Osteoblast (primary cell): ENCODE data around the gene LGALS12. TPM values are rescaled to one million over a fixed set of nuclear protein-coding genes. Genes with fewer than 3 reads are reported as not detected.

Experiments used
- DNase-seq: peaks from one replicate; pipeline ENCODE4 v3.0.0; 2011; ENCODE audit warnings: low spot score, mixed read lengths; ENCODE audit not compliant: insufficient read length; ENCODE audit errors: missing footprints
- H2AFZ ChIP-seq: 2 replicates; pipeline ENCODE4 v1.6.0; 2011; ENCODE audit warnings: mild to moderate bottlenecking, low read length
- H3K27ac ChIP-seq: 2 replicates; pipeline ENCODE4 v1.5.1; 2011; ENCODE audit warnings: mild to moderate bottlenecking, low read depth, low read length, moderate library complexity
- H3K27me3 ChIP-seq: 2 replicates; pipeline ENCODE4 v1.6.0; 2012; ENCODE audit warnings: mild to moderate bottlenecking, control low read depth, inconsistent platforms, low read length, moderate library complexity; ENCODE audit not compliant: insufficient read depth
- H3K36me3 ChIP-seq: 2 replicates; pipeline ENCODE4 v1.5.1; 2011; ENCODE audit warnings: mild to moderate bottlenecking, low read length, control low read depth, moderate library complexity; ENCODE audit not compliant: insufficient read depth
- H3K4me1 ChIP-seq: 2 replicates; pipeline ENCODE4 v1.5.1; 2011; ENCODE audit warnings: mild to moderate bottlenecking, low read length, control low read depth, moderate library complexity; ENCODE audit not compliant: insufficient read depth
- H3K4me2 ChIP-seq: 2 replicates; pipeline ENCODE4 v1.6.0; 2011; ENCODE audit warnings: mild to moderate bottlenecking, low read length; ENCODE audit not compliant: insufficient read depth
- H3K4me3 ChIP-seq: fragments of 200-600 bp; sonication (generic); 3 replicates; pipeline ENCODE4 v1.5.1; 2012; ENCODE audit warnings: mild to moderate bottlenecking, low read length, inconsistent platforms; ENCODE audit not compliant: insufficient read depth
- H3K79me2 ChIP-seq: 2 replicates; pipeline ENCODE4 v1.6.0; 2012; ENCODE audit warnings: mild to moderate bottlenecking, low read length, control low read depth, inconsistent platforms; ENCODE audit not compliant: insufficient read depth
- H3K9me3 ChIP-seq: 2 replicates; pipeline ENCODE4 v1.5.1; 2011; ENCODE audit warnings: low read depth, low read length, control low read depth
- H4K20me1 ChIP-seq: 2 replicates; pipeline ENCODE4 v1.6.0; 2012; ENCODE audit warnings: mild to moderate bottlenecking, low read length, control low read depth; ENCODE audit not compliant: insufficient read depth
- total RNA-seq: library from RNA; depleted of rRNA; stranded (reverse); fragments of >200 nt; gene quantifications from 2 replicates; pipeline ENCODE4 v1.2.3, GENCODE V29; 2012
- TF ChIP-seq, protein P1 (sequence below): IDR thresholded peaks from 2 replicates; pipeline ENCODE4 v1.5.1; 2011; ENCODE audit warnings: mild to moderate bottlenecking, low read depth, low read length, moderate library complexity; ENCODE audit errors: extremely low read depth

The LGALS12 gene
- total RNA-seq, 1 donor, result under 0.01 TPM

GRCh38 chr11:63491240-63491587 lies 14.7 kb upstream of the LGALS12 start:
- Histone ChIP-seq H3K4me2 (peak overlapping the region; percentile 85), H3K4me3 (peak overlapping the region; percentile 61), H3K27me3 (peaks cover 52% of the 10 kb centered on the region), H4K20me1 (no peaks in the 10 kb centered on the region), H3K4me1 (peaks cover 3% of the 10 kb centered on the region), H2AFZ (peak overlapping the region; percentile 56), H3K79me2 (no peaks in the 10 kb centered on the region), H3K27ac (no peak overlapping the region), H3K36me3 (no peaks in the 10 kb centered on the region), H3K9me3 (no peaks in the 10 kb centered on the region)
- no peak for DNase-seq
- TF ChIP-seq, protein P1, sequence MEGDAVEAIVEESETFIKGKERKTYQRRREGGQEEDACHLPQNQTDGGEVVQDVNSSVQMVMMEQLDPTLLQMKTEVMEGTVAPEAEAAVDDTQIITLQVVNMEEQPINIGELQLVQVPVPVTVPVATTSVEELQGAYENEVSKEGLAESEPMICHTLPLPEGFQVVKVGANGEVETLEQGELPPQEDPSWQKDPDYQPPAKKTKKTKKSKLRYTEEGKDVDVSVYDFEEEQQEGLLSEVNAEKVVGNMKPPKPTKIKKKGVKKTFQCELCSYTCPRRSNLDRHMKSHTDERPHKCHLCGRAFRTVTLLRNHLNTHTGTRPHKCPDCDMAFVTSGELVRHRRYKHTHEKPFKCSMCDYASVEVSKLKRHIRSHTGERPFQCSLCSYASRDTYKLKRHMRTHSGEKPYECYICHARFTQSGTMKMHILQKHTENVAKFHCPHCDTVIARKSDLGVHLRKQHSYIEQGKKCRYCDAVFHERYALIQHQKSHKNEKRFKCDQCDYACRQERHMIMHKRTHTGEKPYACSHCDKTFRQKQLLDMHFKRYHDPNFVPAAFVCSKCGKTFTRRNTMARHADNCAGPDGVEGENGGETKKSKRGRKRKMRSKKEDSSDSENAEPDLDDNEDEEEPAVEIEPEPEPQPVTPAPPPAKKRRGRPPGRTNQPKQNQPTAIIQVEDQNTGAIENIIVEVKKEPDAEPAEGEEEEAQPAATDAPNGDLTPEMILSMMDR, result no peak

GRCh38 chr11:63491636-63492372 lies 14.1 kb upstream of the LGALS12 start:
- no peak overlapping the region for H2AFZ ChIP-seq
- H3K79me2 ChIP-seq, result no peaks in the 10 kb centered on the region
- H4K20me1 ChIP-seq, result no peaks in the 10 kb centered on the region
- no peak for DNase-seq
- peaks cover 52% of the 10 kb centered on the region for H3K27me3 ChIP-seq
- no peaks in the 10 kb centered on the region for H3K9me3 ChIP-seq
- peak overlapping the region; percentile 85 for H3K4me2 ChIP-seq
- peak overlapping the region; percentile 61 for H3K4me3 ChIP-seq
- no peaks in the 10 kb centered on the region for H3K36me3 ChIP-seq
- peaks cover 3% of the 10 kb centered on the region for H3K4me1 ChIP-seq
- TF ChIP-seq, protein P1, result no peak
- H3K27ac ChIP-seq, result no peak overlapping the region

DNA sequence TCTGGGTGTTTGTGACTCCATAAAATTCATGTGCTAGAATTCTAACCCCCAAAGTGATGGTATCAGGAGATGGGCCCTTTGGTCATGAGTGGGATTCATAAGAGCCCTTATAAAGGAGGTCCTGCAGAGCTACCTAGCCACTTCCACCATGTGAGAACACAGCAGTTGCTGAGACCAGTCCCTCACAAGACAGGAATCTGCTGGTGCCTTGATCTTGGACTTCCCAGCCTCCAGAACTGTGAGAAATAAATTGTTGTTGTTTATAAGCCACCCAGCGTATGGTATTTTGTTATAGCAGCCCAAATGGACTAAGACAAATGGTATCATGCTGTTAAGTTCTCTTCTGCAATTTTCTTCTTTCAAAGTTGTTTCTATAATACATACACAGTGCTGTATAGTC lies 13.4 kb upstream of the LGALS12 start:
- no peak for DNase-seq
- no peak overlapping the region for H3K4me2 ChIP-seq
- no peak overlapping the region for H3K27ac ChIP-seq
- H3K4me1 ChIP-seq, result peaks cover 3% of the 10 kb centered on the region
- H3K9me3 ChIP-seq, result no peaks in the 10 kb centered on the region
- TF ChIP-seq, protein P1, result no peak
- no peaks in the 10 kb centered on the region for H4K20me1 ChIP-seq
- no peak overlapping the region for H2AFZ ChIP-seq
- peaks cover 54% of the 10 kb centered on the region for H3K27me3 ChIP-seq
- no peak overlapping the region for H3K4me3 ChIP-seq
- no peaks in the 10 kb centered on the region for H3K79me2 ChIP-seq
- H3K36me3 ChIP-seq, result no peaks in the 10 kb centered on the region

DNA sequence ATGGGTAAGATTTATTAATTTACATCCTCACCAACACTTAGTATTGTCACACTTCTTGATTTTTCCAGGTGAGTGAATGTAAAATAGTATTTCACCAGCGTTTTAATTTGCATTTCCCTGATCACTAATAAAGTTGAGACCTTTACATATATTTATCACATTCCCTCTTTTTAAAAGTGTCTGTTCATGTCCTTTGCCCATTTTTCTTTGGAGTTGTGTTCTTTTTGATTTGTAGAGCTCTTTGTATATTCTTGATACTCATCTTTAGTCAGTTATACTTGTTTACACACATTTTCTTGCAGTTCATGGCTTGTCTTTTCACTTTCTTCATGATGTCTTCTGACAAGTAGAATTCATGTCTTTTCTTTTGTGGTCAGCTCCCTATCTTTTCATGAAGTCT lies 12.8 kb upstream of the LGALS12 start:
- H3K4me3 ChIP-seq, result no peak overlapping the region
- TF ChIP-seq, protein P1, result no peak
- H3K36me3 ChIP-seq, result no peaks in the 10 kb centered on the region
- no peaks in the 10 kb centered on the region for H3K9me3 ChIP-seq
- no peaks in the 10 kb centered on the region for H4K20me1 ChIP-seq
- peaks cover 3% of the 10 kb centered on the region for H3K4me1 ChIP-seq
- no peak for DNase-seq
- no peaks in the 10 kb centered on the region for H3K79me2 ChIP-seq
- H3K27me3 ChIP-seq, result peaks cover 58% of the 10 kb centered on the region
- H3K4me2 ChIP-seq, result no peak overlapping the region
- H2AFZ ChIP-seq, result no peak overlapping the region
- H3K27ac ChIP-seq, result no peak overlapping the region
